Stomach smooth muscle (tissue), 2 donors: Measurements from ENCODE around the gene MAD2L1.

Experiments used
- H3K27ac ChIP-seq: one replicate; pipeline ENCODE4 v1.7.0; 2013; ENCODE audit warnings: mild to moderate bottlenecking, low read length, inconsistent platforms
- H3K27me3 ChIP-seq, 2 donors: one replicate each; pipeline ENCODE4 v1.7.0; 2013; ENCODE audit warnings: low read length in 2 of 2; ENCODE audit not compliant: insufficient read depth in 2 of 2, control insufficient read depth in 1 of 2
- H3K36me3 ChIP-seq, 2 donors: one replicate each; pipeline ENCODE4 v1.7.0; 2013; ENCODE audit warnings: low read length in 2 of 2; ENCODE audit not compliant: control insufficient read depth in 2 of 2, insufficient read depth in 2 of 2
- H3K4me1 ChIP-seq: one replicate; pipeline ENCODE4 v1.7.0; 2013; ENCODE audit warnings: low read length; ENCODE audit not compliant: control insufficient read depth, insufficient read depth
- H3K4me3 ChIP-seq, 2 donors: one replicate each; pipeline ENCODE4 v1.7.0; 2013; ENCODE audit warnings: low read length in 2 of 2
- H3K9ac ChIP-seq, 2 donors: one replicate each; pipeline ENCODE4 v1.7.0; 2013; ENCODE audit warnings: low read length in 2 of 2, mild to moderate bottlenecking in 1 of 2
- H3K9me3 ChIP-seq, 2 donors: one replicate each; pipeline ENCODE4 v1.7.0; 2013; ENCODE audit warnings: low read length in 2 of 2; ENCODE audit not compliant: control insufficient read depth in 2 of 2
- donor health status: healthy.
- donor health status: Pancreatic carcinoma.

The MAD2L1 gene

GRCh38 chr4:120057416-120057815, 9.2 kb downstream of the MAD2L1 start:
- H3K4me1 ChIP-seq, result peaks cover 14% of the 10 kb centered on the region
- H3K27me3 ChIP-seq, result no peaks in the 10 kb centered on the region
- no peaks in the 10 kb centered on the region for H3K9me3 ChIP-seq
- H3K4me3 ChIP-seq, result no peak overlapping the region
- no peak overlapping the region for H3K27ac ChIP-seq
- no peak overlapping the region for H3K9ac ChIP-seq
- H3K36me3 ChIP-seq, result no peaks in the 10 kb centered on the region

DNA sequence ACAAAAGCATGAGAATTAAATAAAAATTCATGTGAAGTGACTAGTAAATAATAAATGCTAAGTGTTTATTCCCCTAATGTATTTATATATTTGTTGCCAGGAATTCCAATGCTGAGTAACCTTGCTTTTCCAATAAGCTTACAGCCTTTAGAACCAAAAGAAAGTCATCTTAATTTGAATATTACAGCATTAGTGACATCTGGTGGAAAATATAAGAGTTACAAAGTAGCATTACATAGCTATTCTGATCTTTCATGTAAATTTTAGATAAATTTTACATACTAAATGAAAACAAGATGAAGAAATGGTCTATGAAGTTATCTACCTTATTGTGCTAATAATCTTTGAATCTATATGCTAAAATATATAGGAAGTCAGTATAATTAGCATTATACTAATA, 10.4 kb downstream of the MAD2L1 start:
- Histone ChIP-seq H3K36me3 (no peaks in the 10 kb centered on the region), H3K27me3 (no peaks in the 10 kb centered on the region), H3K4me3 (no peak overlapping the region), H3K9ac (no peak overlapping the region), H3K9me3 (no peaks in the 10 kb centered on the region), H3K27ac (no peak overlapping the region), H3K4me1 (peaks cover 14% of the 10 kb centered on the region)

DNA sequence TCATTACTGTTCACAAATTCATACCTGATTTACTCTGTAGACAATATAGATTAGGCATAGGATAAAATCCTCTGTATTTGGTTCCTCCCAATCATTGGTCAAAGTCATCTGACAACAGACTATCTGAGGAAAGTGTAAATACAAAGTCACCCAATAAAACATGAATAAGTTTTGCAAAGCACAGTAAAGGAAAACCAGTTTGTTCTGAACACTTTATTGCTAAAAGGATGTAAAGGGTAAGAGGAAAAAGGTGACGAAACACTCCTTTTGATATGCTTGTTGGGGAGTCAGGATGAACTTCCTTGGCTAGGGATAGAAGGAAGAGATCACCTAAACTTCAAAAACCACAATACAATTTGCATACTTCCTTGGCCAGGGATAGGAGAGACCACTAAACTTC, 10.9 kb downstream of the MAD2L1 start:
- H3K9ac ChIP-seq, result no peak overlapping the region
- H3K36me3 ChIP-seq, result no peaks in the 10 kb centered on the region
- H3K4me3 ChIP-seq, result no peak overlapping the region
- H3K27ac ChIP-seq, result no peak overlapping the region
- H3K9me3 ChIP-seq, result no peaks in the 10 kb centered on the region
- H3K4me1 ChIP-seq, result peaks cover 14% of the 10 kb centered on the region
- H3K27me3 ChIP-seq, result no peaks in the 10 kb centered on the region

DNA sequence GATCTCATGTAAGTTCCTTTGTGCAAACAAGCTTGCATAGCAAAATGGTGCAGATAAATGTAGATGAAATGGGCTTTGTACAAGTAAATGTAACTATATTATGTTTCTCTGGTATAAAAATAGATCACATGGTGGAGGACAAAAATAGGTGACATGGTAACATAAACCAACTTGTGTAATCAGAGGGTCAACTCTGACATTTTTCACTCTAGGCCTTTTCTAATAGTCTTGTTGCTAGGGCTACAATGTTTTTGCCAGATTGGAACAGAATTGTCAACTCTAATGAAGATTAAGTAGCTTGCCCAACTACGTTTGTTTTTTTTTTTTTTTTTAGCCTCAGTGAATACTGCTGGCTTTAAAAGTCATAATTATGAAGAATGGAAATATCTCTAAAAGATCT, 11.5 kb downstream of the MAD2L1 start:
- no peaks in the 10 kb centered on the region for H3K27me3 ChIP-seq
- peaks cover 14% of the 10 kb centered on the region for H3K4me1 ChIP-seq
- H3K4me3 ChIP-seq, result no peak overlapping the region
- H3K9ac ChIP-seq, result no peak overlapping the region
- H3K27ac ChIP-seq, result no peak overlapping the region
- no peaks in the 10 kb centered on the region for H3K36me3 ChIP-seq
- H3K9me3 ChIP-seq, result no peaks in the 10 kb centered on the region

DNA sequence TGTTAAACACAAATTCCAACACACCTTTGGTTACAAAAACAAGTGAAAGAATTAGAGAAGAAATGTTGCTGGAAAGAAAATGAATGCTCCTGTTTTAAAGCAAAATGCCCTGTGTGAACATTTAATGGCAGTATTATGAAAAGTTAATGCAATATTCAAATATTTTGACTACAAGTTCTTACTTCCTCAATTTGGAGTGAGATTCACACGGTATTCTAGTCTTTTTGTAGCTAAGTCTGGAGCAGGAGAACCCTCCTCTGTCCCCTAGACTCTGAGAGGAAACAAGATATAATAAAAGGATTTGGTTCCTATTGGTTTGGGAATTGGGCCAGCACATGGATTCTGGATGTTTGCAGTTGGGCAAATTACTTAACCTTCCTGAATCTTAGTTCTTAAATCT, 12.7 kb downstream of the MAD2L1 start:
- Histone ChIP-seq H3K9ac (no peak overlapping the region), H3K4me1 (peaks cover 14% of the 10 kb centered on the region), H3K9me3 (no peaks in the 10 kb centered on the region), H3K27ac (no peak overlapping the region), H3K4me3 (no peak overlapping the region), H3K36me3 (no peaks in the 10 kb centered on the region), H3K27me3 (no peaks in the 10 kb centered on the region)

GRCh38 chr4:120052856-120053255, 13.8 kb downstream of the MAD2L1 start:
- peaks cover 14% of the 10 kb centered on the region for H3K4me1 ChIP-seq
- H3K4me3 ChIP-seq, result no peak overlapping the region
- no peaks in the 10 kb centered on the region for H3K9me3 ChIP-seq
- H3K36me3 ChIP-seq, result no peaks in the 10 kb centered on the region
- no peak overlapping the region for H3K9ac ChIP-seq
- H3K27me3 ChIP-seq, result no peaks in the 10 kb centered on the region
- H3K27ac ChIP-seq, result no peak overlapping the region

DNA sequence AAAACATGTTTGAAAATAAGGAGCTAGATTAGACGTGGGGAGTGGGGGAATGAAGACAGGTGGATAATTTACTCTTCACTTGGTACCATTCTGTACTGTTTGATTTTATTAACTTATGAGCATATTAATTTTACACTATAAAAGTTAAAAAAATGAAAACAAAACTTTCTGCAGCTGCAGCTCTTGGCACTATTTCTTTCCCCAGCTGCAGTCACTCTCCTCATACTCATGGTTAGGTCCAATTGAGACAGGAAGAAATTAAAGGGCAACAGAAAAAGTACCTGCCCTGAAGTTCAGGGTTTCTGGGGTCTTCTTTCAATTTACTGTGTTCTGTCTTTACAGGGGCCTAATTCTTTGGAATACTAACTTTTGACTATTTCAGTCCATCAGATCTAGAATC, 15.4 kb downstream of the MAD2L1 start:
- Histone ChIP-seq H3K4me1 (peaks cover 14% of the 10 kb centered on the region), H3K27ac (no peak overlapping the region), H3K9me3 (no peaks in the 10 kb centered on the region), H3K9ac (no peak overlapping the region), H3K4me3 (no peak overlapping the region), H3K27me3 (no peaks in the 10 kb centered on the region), H3K36me3 (no peaks in the 10 kb centered on the region)

- no peaks in the 10 kb centered on the region for H3K27me3 ChIP-seq
- peak overlapping the region; percentile 53 for H3K27ac ChIP-seq
- no peaks in the 10 kb centered on the region for H3K36me3 ChIP-seq
- H3K4me3 ChIP-seq, result peak overlapping the region; percentile 5 to 31
- H3K9me3 ChIP-seq, result no peaks in the 10 kb centered on the region
- H3K9ac ChIP-seq, result peak overlapping the region in 1 of 2 donors; percentile 47
- peaks cover 8% of the 10 kb centered on the region for H3K4me1 ChIP-seq
Observed at GRCh38 chr4:120049732-120050494, 16.7 kb downstream of the MAD2L1 start.

DNA sequence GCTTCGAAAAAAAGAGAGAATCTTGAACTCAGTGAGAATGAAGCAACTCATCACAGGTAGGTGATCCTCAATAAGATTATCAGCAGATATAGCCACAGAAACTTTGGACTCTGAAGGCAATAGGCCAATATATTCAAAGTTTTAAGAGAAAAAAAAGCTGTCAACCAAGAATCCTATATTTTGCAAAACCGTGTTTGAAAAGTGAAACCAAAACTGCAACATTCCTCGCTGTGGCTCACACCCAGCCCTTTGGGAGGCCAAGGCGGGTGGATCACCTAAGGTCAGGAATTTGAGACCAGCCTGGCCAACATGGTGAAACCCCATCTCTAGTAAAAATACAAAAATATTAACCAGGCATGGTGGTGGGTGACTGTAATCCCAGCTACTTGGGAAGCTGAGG, 22.8 kb downstream of the MAD2L1 start:
- no peaks in the 10 kb centered on the region for H3K27me3 ChIP-seq
- no peak overlapping the region for H3K27ac ChIP-seq
- H3K9ac ChIP-seq, result no peak overlapping the region
- H3K4me1 ChIP-seq, result no peaks in the 10 kb centered on the region
- no peaks in the 10 kb centered on the region for H3K36me3 ChIP-seq
- no peak overlapping the region for H3K4me3 ChIP-seq
- H3K9me3 ChIP-seq, result peaks cover 0 to 3% of the 10 kb centered on the region in 2 donors

GRCh38 chr4:120037411-120037810, 29.2 kb downstream of the MAD2L1 start:
- no peaks in the 10 kb centered on the region for H3K27me3 ChIP-seq

GRCh38 chr4:120034913-120035312, 31.7 kb downstream of the MAD2L1 start:
- no peak overlapping the region for H3K4me3 ChIP-seq
- H3K27me3 ChIP-seq, result no peaks in the 10 kb centered on the region
- no peak overlapping the region for H3K27ac ChIP-seq
- H3K9ac ChIP-seq, result no peak overlapping the region
- H3K9me3 ChIP-seq, result no peaks in the 10 kb centered on the region
- H3K36me3 ChIP-seq, result no peaks in the 10 kb centered on the region
- no peaks in the 10 kb centered on the region for H3K4me1 ChIP-seq

More at GRCh38 chr4:120037411-120037810, 29.2 kb downstream of the MAD2L1 start:
- Histone ChIP-seq H3K4me1 (no peaks in the 10 kb centered on the region), H3K9me3 (no peaks in the 10 kb centered on the region), H3K27ac (no peak overlapping the region), H3K9ac (no peak overlapping the region), H3K36me3 (no peaks in the 10 kb centered on the region), H3K4me3 (no peak overlapping the region)
